AG09309 (cell line): Measurements from ENCODE around the gene CADPS2.

ENCODE experiments used
- DNase-seq: peaks from one replicate; pipeline ENCODE4 v3.0.0-alpha.2; 2010; ENCODE audit warnings: low read depth
- H3K4me3 ChIP-seq: 2 replicates; pipeline ENCODE4 v1.5.1; 2011; ENCODE audit warnings: mild to moderate bottlenecking, low read depth, low read length, moderate library complexity; ENCODE audit not compliant: control insufficient read depth
- CTCF ChIP-seq: IDR thresholded peaks from 2 replicates; pipeline ENCODE4 v1.5.1; 2011; ENCODE audit warnings: mild to moderate bottlenecking, low read depth, low read length, inconsistent platforms; ENCODE audit not compliant: insufficient read depth, control insufficient read depth; ENCODE audit errors: missing control alignments

The CADPS2 gene

GRCh38 chr7:122831436-122831835, 54.8 kb downstream of the CADPS2 start:
- no peak overlapping the region for H3K4me3 ChIP-seq
- DNase-seq = no peak
- TF ChIP-seq CTCF = no peak

GRCh38 chr7:122829962-122830361, 56.3 kb downstream of the CADPS2 start:
- DNase-seq = no peak
- TF ChIP-seq CTCF = no peak
- no peak overlapping the region for H3K4me3 ChIP-seq

GRCh38 chr7:122827763-122828162, 58.5 kb downstream of the CADPS2 start:
- H3K4me3 ChIP-seq = no peak overlapping the region
- DNase-seq = no peak
- no peak for TF ChIP-seq CTCF

- DNase-seq = no peak
- H3K4me3 ChIP-seq = no peak overlapping the region
- TF ChIP-seq CTCF = no peak
Measured at GRCh38 chr7:122813845-122814244, 72.4 kb downstream of the CADPS2 start.

- no peak overlapping the region for H3K4me3 ChIP-seq
- no peak for DNase-seq
- no peak for TF ChIP-seq CTCF
Measured at GRCh38 chr7:122803851-122804250, 82.4 kb downstream of the CADPS2 start.

- no peak for DNase-seq
- H3K4me3 ChIP-seq = no peak overlapping the region
- TF ChIP-seq CTCF = peak; percentile 12
Measured at GRCh38 chr7:122803323-122803722, 82.9 kb downstream of the CADPS2 start.

GRCh38 chr7:122802301-122802751, 83.9 kb downstream of the CADPS2 start:
- no peak for TF ChIP-seq CTCF
- no peak overlapping the region for H3K4me3 ChIP-seq
- no peak for DNase-seq
